Measurements from ENCODE around the gene MEG3. TPM values are rescaled to one million over a fixed set of nuclear protein-coding genes. Genes with fewer than 3 reads are reported as not detected.

Gene MEG3
- total RNA-seq, 1 donor from 2014 or later = 32.3 TPM

DNA sequence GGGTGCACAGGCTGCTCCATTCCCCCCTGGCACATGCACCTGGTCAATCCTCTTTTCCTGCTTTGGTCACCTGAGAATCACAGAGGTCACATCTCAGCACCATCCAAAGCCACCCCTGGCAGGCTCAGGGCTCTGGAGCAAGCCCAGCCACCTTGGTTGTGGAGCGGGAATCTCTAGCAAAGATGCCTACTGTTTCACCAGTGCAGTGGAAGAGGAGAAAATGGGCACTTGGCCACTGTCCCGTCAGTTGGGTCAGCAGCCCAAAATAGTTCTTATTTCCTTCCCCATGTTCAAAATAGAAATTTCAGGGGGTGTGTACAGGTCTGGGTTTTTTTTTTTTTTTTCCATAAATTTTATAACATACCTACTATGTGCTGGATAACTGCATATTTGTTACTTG lies 59.3 kb downstream of the MEG3 start:
- H3K9me3 Mint-ChIP-seq (ENCODE audit: low read depth) = peaks cover 28% of the 10 kb centered on the region
- no peak overlapping the region for H3K4me3 Mint-ChIP-seq (ENCODE audit: low read depth)
- peaks cover 20% of the 10 kb centered on the region for H3K4me1 Mint-ChIP-seq (ENCODE audit: low read depth)
- H3K27ac Mint-ChIP-seq = no peak overlapping the region
- peaks cover 49% of the 10 kb centered on the region for H3K36me3 Mint-ChIP-seq (ENCODE audit: insufficient read depth)
- TF ChIP-seq, protein P1, sequence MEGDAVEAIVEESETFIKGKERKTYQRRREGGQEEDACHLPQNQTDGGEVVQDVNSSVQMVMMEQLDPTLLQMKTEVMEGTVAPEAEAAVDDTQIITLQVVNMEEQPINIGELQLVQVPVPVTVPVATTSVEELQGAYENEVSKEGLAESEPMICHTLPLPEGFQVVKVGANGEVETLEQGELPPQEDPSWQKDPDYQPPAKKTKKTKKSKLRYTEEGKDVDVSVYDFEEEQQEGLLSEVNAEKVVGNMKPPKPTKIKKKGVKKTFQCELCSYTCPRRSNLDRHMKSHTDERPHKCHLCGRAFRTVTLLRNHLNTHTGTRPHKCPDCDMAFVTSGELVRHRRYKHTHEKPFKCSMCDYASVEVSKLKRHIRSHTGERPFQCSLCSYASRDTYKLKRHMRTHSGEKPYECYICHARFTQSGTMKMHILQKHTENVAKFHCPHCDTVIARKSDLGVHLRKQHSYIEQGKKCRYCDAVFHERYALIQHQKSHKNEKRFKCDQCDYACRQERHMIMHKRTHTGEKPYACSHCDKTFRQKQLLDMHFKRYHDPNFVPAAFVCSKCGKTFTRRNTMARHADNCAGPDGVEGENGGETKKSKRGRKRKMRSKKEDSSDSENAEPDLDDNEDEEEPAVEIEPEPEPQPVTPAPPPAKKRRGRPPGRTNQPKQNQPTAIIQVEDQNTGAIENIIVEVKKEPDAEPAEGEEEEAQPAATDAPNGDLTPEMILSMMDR (IDR thresholded peaks at IDR 0.05; ENCODE audit: unreplicated experiment) = no peak
- DNase-seq (ENCODE audit: low spot score, unreplicated experiment) = no peak
- H3K27me3 Mint-ChIP-seq = peaks cover 7% of the 10 kb centered on the region

DNA sequence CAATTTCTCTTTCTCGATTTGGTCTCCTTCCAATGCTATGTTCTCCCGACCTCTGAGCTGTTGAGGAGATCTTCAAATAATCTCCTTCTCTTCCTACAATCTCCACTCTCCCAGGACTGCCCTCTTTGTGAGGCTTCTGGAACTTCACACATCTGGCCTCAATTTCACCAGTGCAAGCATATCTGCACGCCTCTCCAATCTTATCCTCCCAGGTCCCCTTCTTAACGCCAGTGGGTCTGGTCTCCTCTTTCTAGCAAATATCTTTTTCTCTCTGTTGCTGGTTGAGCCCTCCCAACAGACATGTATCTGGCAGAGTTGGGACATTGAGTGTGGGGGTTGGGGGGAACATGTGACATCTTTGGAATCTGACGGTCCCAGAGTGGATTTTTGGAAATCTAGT lies 59.7 kb downstream of the MEG3 start:
- H3K4me1 Mint-ChIP-seq (ENCODE audit: low read depth) = peaks cover 20% of the 10 kb centered on the region
- peaks cover 46% of the 10 kb centered on the region for H3K36me3 Mint-ChIP-seq (ENCODE audit: insufficient read depth)
- H3K4me3 Mint-ChIP-seq (ENCODE audit: low read depth) = no peak overlapping the region
- TF ChIP-seq, protein P1 (IDR thresholded peaks at IDR 0.05; ENCODE audit: unreplicated experiment) = no peak
- no peak for DNase-seq (ENCODE audit: low spot score, unreplicated experiment)
- H3K27ac Mint-ChIP-seq = no peak overlapping the region
- peaks cover 28% of the 10 kb centered on the region for H3K9me3 Mint-ChIP-seq (ENCODE audit: low read depth)
- peaks cover 7% of the 10 kb centered on the region for H3K27me3 Mint-ChIP-seq

DNA sequence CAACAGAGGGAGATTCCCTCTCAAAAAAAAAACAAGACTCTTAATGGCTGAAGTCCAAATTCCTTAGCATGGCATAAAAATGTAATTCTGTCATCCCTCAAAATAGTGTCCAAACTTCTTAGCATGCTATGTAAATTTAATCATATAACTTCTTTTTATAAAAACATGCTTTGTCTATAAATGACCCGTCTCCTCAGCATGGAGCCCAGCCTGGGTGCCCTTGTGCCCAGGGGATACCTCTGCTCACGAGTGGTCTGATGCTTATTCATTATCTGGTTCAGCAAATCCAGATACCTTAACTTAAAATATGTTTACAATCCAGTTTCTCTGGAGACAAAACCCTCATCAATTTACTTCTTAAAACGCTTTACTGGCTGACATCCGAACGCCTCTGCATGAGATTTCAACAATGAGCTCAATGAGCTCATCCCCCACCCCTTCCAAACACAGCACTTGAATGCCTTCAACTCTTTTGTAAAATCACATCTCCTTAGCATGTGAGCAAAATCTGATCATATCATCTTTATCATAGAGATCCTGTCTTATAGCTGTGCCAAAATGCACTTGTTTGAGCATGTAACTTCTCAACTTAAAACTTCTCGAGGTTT lies 61.9 kb downstream of the MEG3 start:
- H3K9me3 Mint-ChIP-seq (ENCODE audit: low read depth) = peaks cover 14% of the 10 kb centered on the region
- peaks cover 7% of the 10 kb centered on the region for H3K27me3 Mint-ChIP-seq
- TF ChIP-seq, protein P1 (IDR thresholded peaks at IDR 0.05; ENCODE audit: unreplicated experiment) = no peak
- H3K4me3 Mint-ChIP-seq (ENCODE audit: low read depth) = no peak overlapping the region
- H3K27ac Mint-ChIP-seq = no peak overlapping the region
- DNase-seq (ENCODE audit: low spot score, unreplicated experiment) = no peak
- peaks cover 26% of the 10 kb centered on the region for H3K4me1 Mint-ChIP-seq (ENCODE audit: low read depth)
- peaks cover 38% of the 10 kb centered on the region for H3K36me3 Mint-ChIP-seq (ENCODE audit: insufficient read depth)

DNA sequence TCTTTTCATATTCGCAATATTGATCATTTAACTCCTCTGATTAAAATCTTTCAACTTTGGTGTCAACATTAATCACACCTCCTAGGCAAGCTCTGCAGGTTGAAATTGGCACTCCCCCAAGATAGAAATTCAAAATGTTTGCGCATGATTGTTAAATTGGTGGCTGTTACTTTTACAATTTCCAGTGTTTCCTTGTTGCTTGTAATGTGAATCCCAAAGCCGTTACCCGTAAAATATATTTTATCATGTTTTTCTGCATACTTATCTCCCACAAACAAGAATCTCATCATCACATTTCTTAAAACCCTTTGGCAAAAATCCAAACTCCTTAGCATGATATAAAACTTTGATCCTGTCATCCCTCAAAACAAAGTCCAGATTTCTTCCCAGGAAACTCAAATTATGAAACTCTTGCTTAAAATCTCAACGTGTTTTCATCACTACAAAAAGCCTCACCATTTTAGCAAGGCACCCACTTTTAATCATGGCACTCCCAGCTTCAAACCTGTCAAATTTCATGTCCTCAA lies 62.9 kb downstream of the MEG3 start:
- Mint-ChIP-seq H3K27me3 (peaks cover 7% of the 10 kb centered on the region), H3K4me3 (ENCODE audit: low read depth) (no peak overlapping the region), H3K36me3 (ENCODE audit: insufficient read depth) (peaks cover 31% of the 10 kb centered on the region), H3K9me3 (ENCODE audit: low read depth) (peaks cover 8% of the 10 kb centered on the region), H3K4me1 (ENCODE audit: low read depth) (peaks cover 35% of the 10 kb centered on the region), H3K27ac (no peak overlapping the region)
- DNase-seq (ENCODE audit: low spot score, unreplicated experiment) = no peak
- TF ChIP-seq, protein P1 (IDR thresholded peaks at IDR 0.05; ENCODE audit: unreplicated experiment) = no peak

DNA sequence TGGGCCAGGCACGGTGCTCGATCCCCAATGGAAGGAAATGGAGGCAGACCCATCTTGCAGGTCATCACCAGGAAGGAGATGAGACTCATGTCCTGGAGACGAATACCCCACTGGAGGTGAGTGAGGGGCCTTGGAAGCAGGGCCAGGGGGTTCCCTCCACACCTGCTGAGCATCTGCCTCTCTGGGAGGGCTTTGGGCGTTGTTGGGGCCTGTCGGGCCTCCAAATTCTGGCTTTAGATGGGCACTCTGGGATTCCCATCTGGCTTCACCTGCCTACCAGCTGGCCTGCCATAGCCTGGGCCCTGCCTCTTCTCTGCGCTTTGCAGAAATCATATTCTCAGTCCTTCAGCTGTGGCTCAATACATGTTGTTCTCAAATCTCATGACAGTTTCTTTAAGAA lies 63.7 kb downstream of the MEG3 start:
- Mint-ChIP-seq H3K9me3 (ENCODE audit: low read depth) (peaks cover 4% of the 10 kb centered on the region), H3K27me3 (peaks cover 7% of the 10 kb centered on the region), H3K4me3 (ENCODE audit: low read depth) (no peak overlapping the region), H3K36me3 (ENCODE audit: insufficient read depth) (peaks cover 24% of the 10 kb centered on the region), H3K27ac (peak overlapping the region; percentile 90), H3K4me1 (ENCODE audit: low read depth) (peaks cover 37% of the 10 kb centered on the region)
- DNase-seq (ENCODE audit: low spot score, unreplicated experiment) = no peak
- TF ChIP-seq, protein P1 (IDR thresholded peaks at IDR 0.05; ENCODE audit: unreplicated experiment) = no peak

All from progenitor cell of endocrine pancreas (in vitro differentiated cells).